HG03196 (cell line): ENCODE data around the gene IGLL5.

ENCODE experiments used
- ATAC-seq: cut with Tn5 transposase; IDR thresholded peaks from one replicate; pipeline ENCODE4 v1.9.1; 2021; ENCODE audit not compliant: unreplicated experiment

Gene IGLL5

GRCh38 chr22:22926370-22927195, 39.0 kb downstream of the IGLL5 start:
- ATAC-seq = no peak

- ATAC-seq = no peak
These were observed 39.7 kb downstream of the IGLL5 start for GRCh38 chr22:22927196-22927887.

- no peak for ATAC-seq
These were observed 40.5 kb downstream of the IGLL5 start for GRCh38 chr22:22927888-22928665.

GRCh38 chr22:22928666-22929380, 41.2 kb downstream of the IGLL5 start:
- ATAC-seq = peak; percentile 81

GRCh38 chr22:22929381-22930221, 42.0 kb downstream of the IGLL5 start:
- no peak for ATAC-seq

GRCh38 chr22:22930222-22930497, 42.5 kb downstream of the IGLL5 start:
- no peak for ATAC-seq

- ATAC-seq = no peak
These were observed 43.2 kb downstream of the IGLL5 start for GRCh38 chr22:22930571-22931556.

- no peak for ATAC-seq
These were observed 44.1 kb downstream of the IGLL5 start for GRCh38 chr22:22931557-22932270.

- no peak for ATAC-seq
These were observed 44.9 kb downstream of the IGLL5 start for GRCh38 chr22:22932512-22932941.

GRCh38 chr22:22933100-22933806, 45.6 kb downstream of the IGLL5 start:
- ATAC-seq = no peak

GRCh38 chr22:22933807-22934542, 46.4 kb downstream of the IGLL5 start:
- no peak for ATAC-seq

GRCh38 chr22:22934543-22935055, 47.0 kb downstream of the IGLL5 start:
- ATAC-seq = no peak

GRCh38 chr22:22935056-22935545, 47.5 kb downstream of the IGLL5 start:
- peak; percentile 11 for ATAC-seq

- ATAC-seq = peak; percentile 83
These were observed 48.0 kb downstream of the IGLL5 start for GRCh38 chr22:22935546-22936157.

- ATAC-seq = no peak
These were observed 48.7 kb downstream of the IGLL5 start for GRCh38 chr22:22936180-22936914.
